CD4-positive, alpha-beta T cell (primary cell): ENCODE measurements around the gene SIRT6. TPM values are rescaled to one million over a fixed set of nuclear protein-coding genes. Genes with fewer than 3 reads are reported as not detected.
"Not testable (repeated sequence)": the region's sequence is repeated elsewhere in the genome, so short reads cannot be mapped to it uniquely, and the experiment has no call there.

Experiments
- ATAC-seq: fragments of 200-7000 bp; cut with Tn5 transposase; one replicate; pipeline ENCODE4 v1.10.0; 2022; ENCODE audit warnings: mild to moderate bottlenecking; ENCODE audit not compliant: poor library complexity
- CTCF ChIA-PET: fragments of 350-600 bp; sonication (Branson Sonifier 250); formaldehyde crosslinking; loops from one replicate; lab custom pipeline; 2021; ENCODE audit warnings: antibody characterized with exemption, inconsistent platforms; lab: Charles Lee
- POLR2A ChIA-PET: fragments of 350-600 bp; sonication (Branson Sonifier 250); formaldehyde crosslinking; loops from one replicate; lab custom pipeline; 2021; ENCODE audit warnings: antibody characterized with exemption, inconsistent platforms; lab: Charles Lee
- DNase-seq, 14 experiments: peaks; one replicate each; pipeline ENCODE4 v3.0.0-alpha.2; 2013 to 2020; ENCODE audit warnings: mixed read lengths in 2 of 14
- H3K27ac ChIP-seq, 2 donors: one replicate each; pipeline versions ENCODE4 v1.5.1 to v1.7.0; 2013; ENCODE audit warnings: low read length in 2 of 2, low read depth in 1 of 2, mild to moderate bottlenecking in 1 of 2
- H3K27me3 ChIP-seq, 2 experiments: 1 replicate in 1 of 2; 2 replicates in 1 of 2; pipeline versions ENCODE4 v1.6.1 to v1.7.0; 2013; ENCODE audit warnings: low read length in 2 of 2, control low read depth in 1 of 2, mild to moderate bottlenecking in 1 of 2, moderate library complexity in 1 of 2; ENCODE audit not compliant: insufficient read depth in 2 of 2, control insufficient read depth in 1 of 2
- H3K36me3 ChIP-seq: one replicate; pipeline ENCODE4 v1.6.1; 2013; ENCODE audit warnings: low read length, control low read depth; ENCODE audit not compliant: insufficient read depth
- H3K4me1 ChIP-seq: one replicate; pipeline ENCODE4 v1.6.1; 2013; ENCODE audit warnings: low read length, control low read depth; ENCODE audit not compliant: insufficient read depth
- H3K4me3 ChIP-seq: one replicate; pipeline ENCODE4 v1.5.1; 2013; ENCODE audit warnings: mild to moderate bottlenecking, low read length, moderate library complexity
- H3K9me3 ChIP-seq, 2 experiments: 1 replicate in 1 of 2; 2 replicates in 1 of 2; pipeline versions ENCODE4 v1.6.1 to v1.7.0; 2013; ENCODE audit warnings: low read length in 2 of 2, mild to moderate bottlenecking in 2 of 2, control low read depth in 1 of 2, moderate library complexity in 1 of 2; ENCODE audit not compliant: control insufficient read depth in 1 of 2, insufficient read depth in 1 of 2
- H3K27ac Mint-ChIP-seq: one replicate; pipeline ENCODE4 v1.8.0; 2020; ENCODE audit warnings: mixed read lengths
- H3K27me3 Mint-ChIP-seq: one replicate; pipeline ENCODE4 v1.8.0; 2021; ENCODE audit warnings: mixed read lengths
- H3K36me3 Mint-ChIP-seq: one replicate; pipeline ENCODE4 v1.8.0; 2021; ENCODE audit warnings: low read depth, mixed read lengths
- H3K4me1 Mint-ChIP-seq: one replicate; pipeline ENCODE4 v1.8.0; 2021; ENCODE audit warnings: low read depth, mixed read lengths
- H3K4me3 Mint-ChIP-seq: one replicate; pipeline ENCODE4 v1.8.0; 2020; ENCODE audit warnings: mild to moderate bottlenecking, mixed read lengths
- H3K9me3 Mint-ChIP-seq: one replicate; pipeline ENCODE4 v1.8.0; 2020; ENCODE audit warnings: mixed read lengths
- CTCF ChIP-seq: fragments of 200-600 bp; IDR thresholded peaks from one replicate; pipeline ENCODE4 v1.8.0; 2022; ENCODE audit warnings: antibody characterized with exemption, mild to moderate bottlenecking
- intact Hi-C, 2 experiments: fragments of 100-400 bp; cut with DNase I in 1 of 2; cut with micrococcal nuclease in 1 of 2; formaldehyde crosslinking; loops; one replicate each; pipeline versions ENCODE4 v1.15.1 to v1.9.0; 2023 to 2025; cut with DNase I, micrococcal nuclease
- polyA plus RNA-seq, 2 donors: library from polyadenylated mRNA; unstranded; fragments of 120-200 nt; gene quantifications; one replicate each; pipeline ENCODE4 v1.2.1, GENCODE V29; 2013
- total RNA-seq, 174 experiments: library from RNA in 2 of 174; stranded (reverse) in 2 of 174; gene quantifications; one replicate each; pipeline ENCODE4 v1.2.3 and lab custom pipeline; 2021 to 2026

Gene SIRT6
- total RNA-seq = 10 to 100 TPM; 11.2 to 14.2 TPM
- 17.9 TPM for polyA plus RNA-seq (2013, experiment 1 of 2)
- 21.7 TPM for polyA plus RNA-seq (2013, experiment 2 of 2)
- 3.2 to 25.3 (median 13.1) reads per million in 172 experiments for total RNA-seq (lab: John Stamatoyannopoulos, UW)

- Mint-ChIP-seq H3K4me1 (peaks cover 32% of the 10 kb centered on the region), H3K27ac (peak within 1 kb of the TSS; percentile 96), H3K36me3 (peaks cover 28% of the 10 kb centered on the region), H3K27me3 (peaks cover 3% of the 10 kb centered on the region), H3K9me3 (no peaks in the 10 kb centered on the region), H3K4me3 (peak within 1 kb of the TSS; percentile 99)
- peaks cover 14% of the 10 kb centered on the region for H3K36me3 ChIP-seq
- H3K27me3 ChIP-seq = no peaks in the 10 kb centered on the region
- H3K4me3 ChIP-seq = peak within 1 kb of the TSS; percentile 96
- peak within 1 kb of the TSS; percentile 66 to 80 for H3K27ac ChIP-seq
- peak; percentile 80 for ATAC-seq
- ChIA-PET CTCF (no interaction called here), POLR2A (no interaction called here)
- intact Hi-C loops = loop anchor here (1.0 to 5.0 kb wide), 8 partner anchors 60 to 421 kb away; partner anchors contain the start of genes APBA3 (in 1 of the 2), MAP2K2 (in 1 of the 2), MPND (in 1 of the 2) and PIAS4 (in 1 of the 2)
- peak; percentile 90 to 98 (median 96) for DNase-seq
- peaks cover 47% of the 10 kb centered on the region for H3K4me1 ChIP-seq
- no peak for TF ChIP-seq CTCF
- H3K9me3 ChIP-seq = no peaks in the 10 kb centered on the region
Observed at GRCh38 chr19:4182084-4182810, at the start of gene SIRT6, which contains the start of gene ANKRD24. TSS of gene SIRT6 (minus strand) at chr19:4182563. CDS start at chr19:4182539, 24 bp downstream. TSS of gene ANKRD24 (plus strand) at chr19:4182689. CDS start at chr19:4186426, 3,737 bp downstream.

GRCh38 chr19:4232139-4232538 is 49.8 kb upstream of the SIRT6 start:
- H3K27me3 Mint-ChIP-seq = peaks cover 28% of the 10 kb centered on the region
- DNase-seq, intact Hi-C loops, H3K4me1 Mint-ChIP-seq, H3K4me1 ChIP-seq, H3K36me3 Mint-ChIP-seq, H3K4me3 ChIP-seq, H3K9me3 Mint-ChIP-seq, H3K36me3 ChIP-seq, H3K27ac ChIP-seq, POLR2A ChIA-PET, H3K27ac Mint-ChIP-seq, ATAC-seq, H3K4me3 Mint-ChIP-seq: not testable (repeated sequence)
- Histone ChIP-seq H3K9me3 (peaks cover 0 to 18% of the 10 kb centered on the region in 2 experiments), H3K27me3 (peaks cover 17 to 26% of the 10 kb centered on the region in 2 experiments)
- CTCF ChIA-PET = interaction anchor here (0.7 kb wide), 2 partner anchors 286 to 1580 kb away, joined by 3 to 4 read pairs; partner anchors contain the start of gene PLIN4

- ATAC-seq = not testable (repeated sequence)
- CTCF ChIA-PET = interaction anchor here (0.7 kb wide), 1 partner anchor 1580 kb away, joined by 4 read pairs; no protein-coding TSS in a partner anchor
Observed at GRCh38 chr19:4231521-4231920, 49.2 kb upstream of the SIRT6 start.

GRCh38 chr19:4230237-4230636 is 47.9 kb upstream of the SIRT6 start:
- H3K36me3 Mint-ChIP-seq, CTCF ChIA-PET, H3K27ac Mint-ChIP-seq, DNase-seq, intact Hi-C loops, ATAC-seq, H3K4me1 Mint-ChIP-seq, H3K4me3 Mint-ChIP-seq, H3K4me3 ChIP-seq, H3K27ac ChIP-seq, H3K9me3 Mint-ChIP-seq, POLR2A ChIA-PET, H3K4me1 ChIP-seq, H3K36me3 ChIP-seq: not testable (repeated sequence)
- Histone ChIP-seq H3K9me3 (peaks cover 0 to 18% of the 10 kb centered on the region in 2 experiments), H3K27me3 (peaks cover 17 to 26% of the 10 kb centered on the region in 2 experiments)
- peaks cover 31% of the 10 kb centered on the region for H3K27me3 Mint-ChIP-seq

More at GRCh38 chr19:4231521-4231920, 49.2 kb upstream of the SIRT6 start:
- H3K36me3 Mint-ChIP-seq, H3K36me3 ChIP-seq, H3K4me3 ChIP-seq, H3K4me3 Mint-ChIP-seq, H3K27ac ChIP-seq, POLR2A ChIA-PET, H3K9me3 Mint-ChIP-seq, H3K4me1 Mint-ChIP-seq, DNase-seq, H3K4me1 ChIP-seq, intact Hi-C loops, H3K27ac Mint-ChIP-seq: not testable (repeated sequence)
- Histone ChIP-seq H3K27me3 (peaks cover 17 to 26% of the 10 kb centered on the region in 2 experiments), H3K9me3 (peaks cover 0 to 18% of the 10 kb centered on the region in 2 experiments)
- H3K27me3 Mint-ChIP-seq = peaks cover 28% of the 10 kb centered on the region
